CD1c-positive myeloid dendritic cell (primary cell): ENCODE data around the gene LRRIQ1.
"Not testable (repeated sequence)": the region's sequence is repeated elsewhere in the genome, so short reads cannot be mapped to it uniquely, and the experiment has no call there.

Source experiments
- DNase-seq: peaks from one replicate; pipeline ENCODE4 v3.0.0-alpha.2; 2016; ENCODE audit errors: extremely low spot score

LRRIQ1 gene

GRCh38 chr12:85203809-85204208 lies 167.7 kb downstream of the LRRIQ1 start:
- not testable (repeated sequence) for DNase-seq

- no peak for DNase-seq
Measured at GRCh38 chr12:85206543-85206942, 170.4 kb downstream of the LRRIQ1 start.

- DNase-seq, result not testable (repeated sequence)
Measured at GRCh38 chr12:85224339-85224738, 188.2 kb downstream of the LRRIQ1 start.

GRCh38 chr12:85225501-85225900 lies 189.3 kb downstream of the LRRIQ1 start:
- no peak for DNase-seq

- DNase-seq, result no peak
Measured at GRCh38 chr12:85237327-85237726, 201.2 kb downstream of the LRRIQ1 start.

GRCh38 chr12:85244561-85244960 lies 208.4 kb downstream of the LRRIQ1 start:
- no peak for DNase-seq

- no peak for DNase-seq
Measured at GRCh38 chr12:85253853-85254252, 217.7 kb downstream of the LRRIQ1 start.

GRCh38 chr12:85257671-85258070 lies 221.5 kb downstream of the LRRIQ1 start:
- DNase-seq, result no peak

GRCh38 chr12:85260447-85260846 lies 224.3 kb downstream of the LRRIQ1 start:
- no peak for DNase-seq

GRCh38 chr12:85260896-85261295 lies 224.7 kb downstream of the LRRIQ1 start:
- DNase-seq, result no peak

- peak; percentile 1 for DNase-seq
Measured at GRCh38 chr12:85266356-85266755, 230.2 kb downstream of the LRRIQ1 start.

GRCh38 chr12:85273381-85274314 lies 237.5 kb downstream of the LRRIQ1 start:
- DNase-seq, result no peak

GRCh38 chr12:85274315-85274651 lies 238.1 kb downstream of the LRRIQ1 start:
- DNase-seq, result no peak

GRCh38 chr12:85275374-85275773 lies 239.2 kb downstream of the LRRIQ1 start:
- DNase-seq, result no peak

- no peak for DNase-seq
Measured at GRCh38 chr12:85277191-85277590, 241.0 kb downstream of the LRRIQ1 start.

- no peak for DNase-seq
Measured at GRCh38 chr12:85277900-85278597, 241.9 kb downstream of the LRRIQ1 start.

- DNase-seq, result no peak
Measured at GRCh38 chr12:85278598-85279448, 242.7 kb downstream of the LRRIQ1 start.

- DNase-seq, result no peak
Measured at GRCh38 chr12:85279449-85280164, 243.5 kb downstream of the LRRIQ1 start.

GRCh38 chr12:85280165-85280983 lies 244.2 kb downstream of the LRRIQ1 start, which contains the start of gene ALX1:
TSS of gene ALX1 (plus strand) at chr12:85280220. CDS start at chr12:85280262, 42 bp downstream.
- peak; percentile 21 for DNase-seq

- DNase-seq, result no peak
Measured at GRCh38 chr12:85280984-85281630, 245.0 kb downstream of the LRRIQ1 start.
